Measurements from ENCODE around the gene FRRS1L.

DNA sequence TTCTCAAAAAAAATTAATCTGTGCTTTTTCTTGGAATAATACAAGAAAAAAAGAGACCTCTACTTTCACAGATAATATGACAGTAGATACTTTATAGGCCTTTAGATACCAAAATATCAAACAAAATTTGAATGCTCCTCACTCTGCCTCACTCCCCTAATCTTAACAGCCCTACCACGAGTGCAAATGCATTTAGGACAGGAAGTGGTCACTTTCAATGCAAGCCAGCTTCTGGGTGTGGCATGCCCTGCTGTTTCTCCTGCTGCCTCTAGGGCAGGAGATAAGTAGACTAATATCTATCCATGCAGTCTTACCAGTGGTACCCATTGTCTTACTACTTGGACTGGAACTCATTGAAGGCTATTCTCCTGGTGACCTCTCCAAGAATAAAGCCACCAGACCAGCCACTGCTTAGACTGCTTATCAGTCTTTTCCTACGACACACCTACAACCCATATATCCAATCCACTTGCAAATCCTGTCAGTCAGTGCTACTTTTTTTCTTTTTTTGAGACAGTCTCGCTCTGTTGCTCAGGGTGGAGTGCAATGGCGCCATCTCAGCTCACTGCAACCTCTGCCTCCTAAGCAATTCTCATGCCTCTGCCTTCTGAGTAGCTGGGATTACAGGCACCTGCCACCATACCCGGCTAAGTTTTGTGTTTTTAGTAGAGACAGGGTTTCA, 23.0 kb downstream of the FRRS1L start:
- TF ChIP-seq, protein P1, sequence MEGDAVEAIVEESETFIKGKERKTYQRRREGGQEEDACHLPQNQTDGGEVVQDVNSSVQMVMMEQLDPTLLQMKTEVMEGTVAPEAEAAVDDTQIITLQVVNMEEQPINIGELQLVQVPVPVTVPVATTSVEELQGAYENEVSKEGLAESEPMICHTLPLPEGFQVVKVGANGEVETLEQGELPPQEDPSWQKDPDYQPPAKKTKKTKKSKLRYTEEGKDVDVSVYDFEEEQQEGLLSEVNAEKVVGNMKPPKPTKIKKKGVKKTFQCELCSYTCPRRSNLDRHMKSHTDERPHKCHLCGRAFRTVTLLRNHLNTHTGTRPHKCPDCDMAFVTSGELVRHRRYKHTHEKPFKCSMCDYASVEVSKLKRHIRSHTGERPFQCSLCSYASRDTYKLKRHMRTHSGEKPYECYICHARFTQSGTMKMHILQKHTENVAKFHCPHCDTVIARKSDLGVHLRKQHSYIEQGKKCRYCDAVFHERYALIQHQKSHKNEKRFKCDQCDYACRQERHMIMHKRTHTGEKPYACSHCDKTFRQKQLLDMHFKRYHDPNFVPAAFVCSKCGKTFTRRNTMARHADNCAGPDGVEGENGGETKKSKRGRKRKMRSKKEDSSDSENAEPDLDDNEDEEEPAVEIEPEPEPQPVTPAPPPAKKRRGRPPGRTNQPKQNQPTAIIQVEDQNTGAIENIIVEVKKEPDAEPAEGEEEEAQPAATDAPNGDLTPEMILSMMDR (IDR thresholded peaks at IDR 0.05; ENCODE audit: insufficient read depth, low read depth, low read length), result peak; percentile 48
- TF ChIP-seq EZH2 (IDR thresholded peaks at IDR 0.05; ENCODE audit: insufficient read depth, low read length), result no peak

All from astrocyte (in vitro differentiated cells and primary cell).